ENCODE data around the gene CDK8.

DNA sequence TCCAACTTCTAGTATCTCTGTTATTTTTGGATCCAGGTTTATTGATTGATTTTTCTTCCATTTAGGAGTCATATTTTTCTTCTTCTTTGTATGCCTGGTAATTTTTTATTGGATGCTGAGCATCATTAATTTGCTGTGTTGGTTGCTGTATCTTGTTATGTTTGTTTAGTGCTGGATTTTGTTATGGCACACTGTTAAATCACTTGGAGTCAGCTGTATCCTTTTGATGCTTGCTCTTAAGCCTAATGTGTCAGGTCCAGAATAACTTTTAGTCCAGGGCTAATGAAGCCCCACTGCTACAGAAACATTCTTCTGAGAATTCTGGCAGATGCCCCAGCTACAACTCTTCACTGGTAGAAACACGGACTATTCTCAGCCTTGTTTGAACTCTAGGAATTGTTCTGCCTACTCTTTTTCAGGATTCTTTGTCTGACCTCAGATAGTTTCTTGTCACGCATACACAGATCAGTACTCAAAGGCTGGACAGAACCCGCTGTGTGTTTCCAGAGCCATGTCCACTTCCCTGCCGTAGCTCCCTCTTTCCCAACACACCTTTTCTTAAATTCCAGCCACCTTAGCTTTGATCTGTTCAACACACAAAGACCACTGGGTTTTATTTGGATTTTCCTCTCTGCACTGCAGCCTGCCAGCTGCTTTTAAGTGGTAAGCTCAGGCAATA, 166.5 kb downstream of the CDK8 start:
- TF ChIP-seq, protein P1, sequence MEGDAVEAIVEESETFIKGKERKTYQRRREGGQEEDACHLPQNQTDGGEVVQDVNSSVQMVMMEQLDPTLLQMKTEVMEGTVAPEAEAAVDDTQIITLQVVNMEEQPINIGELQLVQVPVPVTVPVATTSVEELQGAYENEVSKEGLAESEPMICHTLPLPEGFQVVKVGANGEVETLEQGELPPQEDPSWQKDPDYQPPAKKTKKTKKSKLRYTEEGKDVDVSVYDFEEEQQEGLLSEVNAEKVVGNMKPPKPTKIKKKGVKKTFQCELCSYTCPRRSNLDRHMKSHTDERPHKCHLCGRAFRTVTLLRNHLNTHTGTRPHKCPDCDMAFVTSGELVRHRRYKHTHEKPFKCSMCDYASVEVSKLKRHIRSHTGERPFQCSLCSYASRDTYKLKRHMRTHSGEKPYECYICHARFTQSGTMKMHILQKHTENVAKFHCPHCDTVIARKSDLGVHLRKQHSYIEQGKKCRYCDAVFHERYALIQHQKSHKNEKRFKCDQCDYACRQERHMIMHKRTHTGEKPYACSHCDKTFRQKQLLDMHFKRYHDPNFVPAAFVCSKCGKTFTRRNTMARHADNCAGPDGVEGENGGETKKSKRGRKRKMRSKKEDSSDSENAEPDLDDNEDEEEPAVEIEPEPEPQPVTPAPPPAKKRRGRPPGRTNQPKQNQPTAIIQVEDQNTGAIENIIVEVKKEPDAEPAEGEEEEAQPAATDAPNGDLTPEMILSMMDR (IDR thresholded peaks at IDR 0.05 in 2 of 3, conservative IDR thresholded peaks at IDR 0.05 in 1 of 3; ENCODE audit: control insufficient read depth in 2 of 3, extremely low read depth in 1 of 3, insufficient read depth in 1 of 3, low read depth in 3 of 3, low read length in 3 of 3), result no peak
- TF ChIP-seq YY1 (IDR thresholded peaks at IDR 0.05; ENCODE audit: low read depth, low read length) (no peak), HCFC1 (IDR thresholded peaks at IDR 0.05; ENCODE audit: low read length) (no peak), RELA (IDR thresholded peaks at IDR 0.05; ENCODE audit: borderline replicate concordance, partially characterized antibody) (no peak), TCF12 (IDR thresholded peaks at IDR 0.05; ENCODE audit: low read depth, low read length) (no peak), POLR2AphosphoS5 (IDR thresholded peaks at IDR 0.05; ENCODE audit: low read length) (no peak), ZNF274 (IDR thresholded peaks at IDR 0.05; ENCODE audit: insufficient read depth, insufficient read length) (no peak)
- TF ChIP-seq, protein P2, sequence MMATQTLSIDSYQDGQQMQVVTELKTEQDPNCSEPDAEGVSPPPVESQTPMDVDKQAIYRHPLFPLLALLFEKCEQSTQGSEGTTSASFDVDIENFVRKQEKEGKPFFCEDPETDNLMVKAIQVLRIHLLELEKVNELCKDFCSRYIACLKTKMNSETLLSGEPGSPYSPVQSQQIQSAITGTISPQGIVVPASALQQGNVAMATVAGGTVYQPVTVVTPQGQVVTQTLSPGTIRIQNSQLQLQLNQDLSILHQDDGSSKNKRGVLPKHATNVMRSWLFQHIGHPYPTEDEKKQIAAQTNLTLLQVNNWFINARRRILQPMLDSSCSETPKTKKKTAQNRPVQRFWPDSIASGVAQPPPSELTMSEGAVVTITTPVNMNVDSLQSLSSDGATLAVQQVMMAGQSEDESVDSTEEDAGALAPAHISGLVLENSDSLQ (IDR thresholded peaks at IDR 0.05), result no peak
- TF ChIP-seq, protein P3, sequence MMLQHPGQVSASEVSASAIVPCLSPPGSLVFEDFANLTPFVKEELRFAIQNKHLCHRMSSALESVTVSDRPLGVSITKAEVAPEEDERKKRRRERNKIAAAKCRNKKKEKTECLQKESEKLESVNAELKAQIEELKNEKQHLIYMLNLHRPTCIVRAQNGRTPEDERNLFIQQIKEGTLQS (IDR thresholded peaks at IDR 0.05; ENCODE audit: borderline replicate concordance, extremely low read depth, low read depth, low read length), result no peak

Measured in GM12878 (cell line).